ENCODE measurements around the gene SEZ6L. TPM values are rescaled to one million over a fixed set of nuclear protein-coding genes. Genes with fewer than 3 reads are reported as not detected.
A peak's percentile ranks its signal among the peaks of the same experiment; 100 is the strongest.

SEZ6L gene
- total RNA-seq, 1 experiment from 2014 or later, result 0.13 TPM

- no CpG with 5 or more reads among the region's 9 CpGs for WGBS (ENCODE audit: extremely low coverage, insufficient read length, low lambda C conversion rate)
- no peak overlapping the region for H3T11ph ChIP-seq (ENCODE audit: low read length)
- no peak overlapping the region for H4K91ac ChIP-seq (ENCODE audit: insufficient read length, low read depth, low read length)
- no peak overlapping the region for H3K14ac ChIP-seq (ENCODE audit: insufficient read depth, low read length)
- no peak overlapping the region for H3K27ac ChIP-seq (ENCODE audit: insufficient read length, low read depth, low read length)
- peaks cover 18 to 23% of the 10 kb centered on the region in 2 experiments for H3K4me1 Mint-ChIP-seq
- H3K27me3 ChIP-seq (ENCODE audit: insufficient read depth, low read length), result peaks cover 16% of the 10 kb centered on the region; the same call in 1 of the 2 replicates
- H2BK120ac ChIP-seq (ENCODE audit: low read depth, low read length, poor library complexity, severe bottlenecking), result no peak overlapping the region
- H3K4ac ChIP-seq (ENCODE audit: low read depth, low read length), result no peak overlapping the region
- peak; percentile 44 for DNase-seq
- H4K5ac ChIP-seq (ENCODE audit: insufficient read length, low read depth, low read length), result no peak overlapping the region
- H3K18ac ChIP-seq (ENCODE audit: insufficient read length, low read depth, low read length), result no peak overlapping the region
- H3K27me3 Mint-ChIP-seq (ENCODE audit: low read depth), result peaks cover 89% of the 10 kb centered on the region
- no peak overlapping the region for H2BK12ac ChIP-seq (ENCODE audit: insufficient read length, low read depth, low read length)
- no peak overlapping the region for H2AK5ac ChIP-seq (ENCODE audit: insufficient read length, low read length)
- no peaks in the 10 kb centered on the region for H3K79me1 ChIP-seq (ENCODE audit: insufficient read depth, low read depth, low read length, poor library complexity, severe bottlenecking)
- H3K79me2 ChIP-seq (ENCODE audit: insufficient read depth, low read length), result no peaks in the 10 kb centered on the region
- no peak overlapping the region for H4K8ac ChIP-seq (replicated peaks; ENCODE audit: insufficient read length, low read depth, low read length)
- peaks cover 6% of the 10 kb centered on the region for H3K23me2 ChIP-seq (ENCODE audit: insufficient read length, low read depth, low read length, poor library complexity, severe bottlenecking)
- no peaks in the 10 kb centered on the region for H3K9me3 ChIP-seq (ENCODE audit: control insufficient read depth, low read depth, low read length)
- no peak overlapping the region for H2BK5ac ChIP-seq (ENCODE audit: insufficient read length, low read length)
- H3K4me3 Mint-ChIP-seq, result peak overlapping the region; percentile 64 to 81
- H3K4me2 ChIP-seq (ENCODE audit: insufficient read depth, insufficient read length, low read length), result peak overlapping the region; percentile 79
- H3K56ac ChIP-seq (ENCODE audit: insufficient read length, low read depth, low read length), result no peak overlapping the region
- H3K4me1 ChIP-seq (ENCODE audit: insufficient read depth, low read length), result no peaks in the 10 kb centered on the region
- H2BK20ac ChIP-seq (ENCODE audit: low read depth, low read length, poor library complexity, severe bottlenecking), result no peak overlapping the region
- peaks cover 0 to 2% of the 10 kb centered on the region in 2 experiments; a peak in 2 of 5 replicates for H3K9me3 Mint-ChIP-seq
- H2AFZ ChIP-seq (ENCODE audit: low read length), result no peak overlapping the region
- TF ChIP-seq CTCF (conservative IDR thresholded peaks at IDR 0.05), result no peak
- H3K36me3 Mint-ChIP-seq (ENCODE audit: insufficient read depth in 1 of 3, low read depth in 3 of 3), result no peaks in the 10 kb centered on the region; a peak in 1 of 7 replicates
- no peak overlapping the region for H2BK15ac ChIP-seq (ENCODE audit: low read depth, low read length)
- H3K9ac ChIP-seq (ENCODE audit: extremely low read depth, insufficient read length, low read length), result no peak overlapping the region
- no peak overlapping the region for H3K23ac ChIP-seq (ENCODE audit: insufficient read length, low read depth, low read length)
- H4K20me1 ChIP-seq (ENCODE audit: control insufficient read depth, insufficient read depth, insufficient read length), result no peaks in the 10 kb centered on the region
- no peak overlapping the region for H3K27ac Mint-ChIP-seq
These were observed 871 bp upstream of the SEZ6L start for GRCh38 chr22:26168330-26168851.
